ENCODE data around the gene DDX6.
"Not testable (repeated sequence)": the region's sequence is repeated elsewhere in the genome, so short reads cannot be mapped to it uniquely, and the experiment has no call there.

DDX6 gene

DNA sequence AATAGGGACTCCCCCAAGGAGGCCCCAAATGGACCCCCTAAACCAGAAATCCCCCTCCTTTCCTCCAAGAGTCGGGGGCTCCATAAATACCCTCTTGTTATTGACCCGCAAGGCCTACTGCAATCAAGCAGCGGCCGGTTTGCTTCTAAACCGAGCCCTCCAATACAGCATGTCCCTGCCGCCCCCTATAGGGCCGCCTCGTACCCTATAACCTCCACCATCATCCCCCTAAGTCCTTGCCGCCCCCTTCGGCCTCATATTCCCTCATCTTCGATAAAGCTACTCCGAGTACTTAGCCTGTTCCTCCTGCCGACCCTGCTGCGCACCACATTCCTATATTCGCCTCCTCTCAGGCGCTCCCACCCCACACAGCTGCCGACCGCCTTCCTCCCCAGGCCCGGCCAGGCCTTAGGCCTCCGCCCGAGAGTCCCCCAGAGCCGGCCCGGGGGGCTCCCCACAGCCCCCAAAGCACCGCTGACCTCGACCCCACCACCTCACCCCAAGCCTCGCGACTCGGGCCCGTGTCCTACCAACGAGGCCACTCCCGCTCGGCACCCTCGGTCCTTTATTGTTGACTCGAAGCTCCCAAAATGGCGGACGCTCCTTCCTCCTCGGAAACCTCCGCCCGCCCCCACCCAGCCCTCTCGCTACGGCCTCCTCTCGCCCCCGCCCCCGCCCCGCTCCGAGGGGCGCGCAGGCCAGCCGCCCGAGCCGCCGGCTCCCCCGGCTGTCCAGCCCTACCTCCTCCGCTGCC is 430 bp downstream of the DDX6 start:
- DNase-seq (ENCODE audit: low read depth in 2 of 2): peak; percentile 14 to 18

DNA sequence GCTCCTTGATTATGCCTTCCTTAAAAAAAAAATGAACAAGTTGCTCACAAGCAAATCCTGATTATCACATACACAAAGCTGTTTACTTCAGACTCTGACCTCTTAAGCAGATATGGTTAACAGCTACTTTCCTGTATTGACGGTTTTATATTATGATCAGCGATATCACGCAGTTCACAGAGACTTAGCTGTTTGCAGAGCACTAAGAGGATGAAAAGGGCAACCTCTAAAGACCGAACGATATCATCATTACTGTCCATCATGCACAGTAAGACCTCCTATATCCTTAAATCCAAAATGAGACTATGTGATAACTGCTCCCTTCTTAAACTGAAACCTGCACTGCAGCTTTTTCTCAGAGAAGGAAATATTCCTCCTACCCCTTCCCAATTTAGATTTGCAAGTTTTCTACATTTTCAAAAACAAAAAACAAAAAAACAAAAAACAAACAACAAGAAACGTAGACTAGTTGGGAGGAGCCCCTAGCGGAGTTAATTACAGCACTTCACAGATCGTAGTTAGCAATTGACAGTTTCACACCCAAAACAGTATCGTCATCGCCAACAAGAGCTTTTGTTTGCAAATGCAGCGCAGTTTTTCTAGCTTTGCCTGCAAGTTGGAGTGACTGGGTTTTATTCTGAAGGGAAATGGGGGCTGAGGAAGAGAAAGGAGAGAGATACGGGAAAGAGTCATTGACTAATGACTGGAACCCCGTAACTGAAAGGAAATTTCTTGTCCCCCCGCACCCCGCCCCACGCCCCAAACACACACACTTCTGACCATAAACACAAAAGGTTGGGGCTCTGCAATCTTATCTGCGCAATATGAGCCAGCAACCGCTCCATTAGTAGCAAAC is 1.2 kb downstream of the DDX6 start:
- DNase-seq (ENCODE audit: low read depth in 2 of 2): no peak

DNA sequence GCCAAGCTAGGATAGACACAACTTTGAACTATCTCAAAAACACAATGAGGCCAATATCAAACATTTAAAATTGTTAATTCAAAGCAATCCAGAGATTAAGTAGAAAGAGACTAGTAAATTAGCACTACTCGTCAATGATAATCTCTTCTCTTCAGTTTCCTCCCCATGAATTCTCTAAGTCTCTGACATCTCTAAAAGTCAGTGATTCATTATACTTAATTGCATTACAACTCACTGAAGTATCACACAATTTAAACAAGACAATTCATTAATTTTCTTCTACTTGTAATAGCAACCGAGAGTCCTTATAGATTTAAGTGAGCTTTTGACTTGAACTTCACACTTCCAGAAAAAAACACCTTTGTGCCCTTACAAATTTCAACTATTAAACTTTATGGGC is 4.3 kb downstream of the DDX6 start:
- no peak for DNase-seq (ENCODE audit: low read depth in 2 of 2)

DNA sequence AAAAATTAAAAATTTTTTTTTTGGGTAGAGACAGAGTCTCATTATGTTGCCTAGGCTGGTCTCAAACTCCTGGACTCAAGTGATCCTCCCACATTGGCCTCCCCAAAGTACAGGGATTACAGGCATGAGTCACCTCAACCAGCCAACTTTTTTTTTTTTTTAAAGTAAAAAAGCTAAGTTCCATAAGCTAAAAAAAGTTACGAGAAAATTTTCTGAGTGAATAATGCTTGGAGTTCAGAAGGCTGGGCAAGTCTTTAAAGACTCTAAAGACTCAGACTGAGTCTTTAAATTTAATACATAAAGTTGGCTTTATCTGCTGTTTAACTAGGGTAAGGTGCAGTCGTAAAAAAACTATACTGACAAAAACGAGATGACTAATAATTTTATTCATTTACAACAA is 5.6 kb downstream of the DDX6 start:
- DNase-seq (ENCODE audit: low read depth in 2 of 2): no peak

DNA sequence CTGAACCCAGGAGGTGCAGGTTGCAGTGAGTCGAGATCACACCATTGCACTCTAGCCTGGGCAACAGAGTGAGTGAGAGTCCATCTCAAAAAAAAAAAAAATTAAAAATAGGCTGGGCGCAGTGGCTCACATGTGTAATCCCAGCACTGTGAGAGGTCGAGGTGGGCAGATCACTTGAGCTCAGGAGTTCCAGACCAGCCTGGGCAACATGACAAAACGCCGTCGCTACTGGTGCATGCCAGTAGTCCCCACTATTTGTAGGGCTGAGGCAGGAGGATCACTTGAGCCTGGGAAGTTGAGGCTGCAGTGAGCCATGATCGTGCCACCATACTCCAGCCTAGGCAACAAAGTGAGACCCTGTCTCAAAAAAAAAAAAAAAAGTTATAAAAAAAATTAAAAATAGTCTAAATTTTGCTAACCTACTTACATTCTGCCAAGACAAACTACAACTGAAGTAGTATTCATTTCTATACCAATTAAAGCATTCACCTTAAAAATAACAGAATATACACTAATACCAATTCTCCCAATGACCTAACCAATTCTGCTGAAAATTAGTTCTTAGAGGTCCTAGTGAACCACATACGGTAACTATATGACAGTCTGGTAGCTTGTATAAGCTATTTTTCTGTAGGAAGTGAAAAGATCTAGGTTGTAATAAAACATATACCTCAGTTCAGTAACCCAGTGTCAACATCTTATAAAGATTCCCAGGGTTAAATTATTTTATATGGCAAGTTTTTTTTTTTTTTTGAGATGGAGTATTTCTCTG is 7.1 kb downstream of the DDX6 start:
- no peak for DNase-seq (ENCODE audit: low read depth in 2 of 2)

DNA sequence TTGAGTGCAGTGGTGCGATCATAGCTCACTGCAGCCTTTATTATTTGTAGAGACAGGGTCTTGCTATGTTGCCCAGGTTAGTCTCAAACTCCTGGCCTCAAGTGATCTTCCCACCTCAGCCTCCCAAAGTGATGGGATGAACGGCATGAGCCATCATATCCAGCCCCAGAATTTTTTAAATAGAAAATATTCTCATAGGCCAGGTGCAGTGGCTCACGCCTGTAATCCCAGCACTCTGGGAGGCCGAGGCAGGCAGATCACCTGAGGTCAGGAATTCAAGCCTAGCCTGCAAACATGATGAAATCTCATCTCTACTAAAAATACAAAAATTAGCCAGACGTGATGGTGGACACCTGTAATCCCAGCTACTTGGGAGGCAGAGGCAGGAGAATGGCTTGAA is 7.6 kb downstream of the DDX6 start:
- not testable (repeated sequence) for DNase-seq (ENCODE audit: low read depth in 2 of 2)

DNA sequence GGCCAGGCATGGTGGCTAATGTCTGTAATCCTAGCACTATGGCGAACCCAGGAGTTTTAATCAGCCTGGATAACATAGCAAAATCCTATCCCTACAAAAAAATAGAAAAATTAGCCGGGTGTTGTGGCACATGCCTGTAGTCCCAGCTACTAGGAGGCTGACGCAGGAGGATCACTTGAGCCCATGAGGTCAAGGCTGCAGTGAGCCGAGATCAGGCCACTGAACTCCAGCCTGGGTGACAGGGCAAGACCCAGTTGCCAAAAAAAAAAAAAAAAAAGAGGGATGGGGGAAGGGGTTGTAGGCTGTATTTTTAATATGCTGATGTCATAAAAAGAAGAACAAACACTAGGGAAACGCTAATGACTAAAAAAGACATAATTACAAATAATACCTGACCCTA is 12.1 kb downstream of the DDX6 start:
- DNase-seq (ENCODE audit: low read depth in 2 of 2): no peak

DNA sequence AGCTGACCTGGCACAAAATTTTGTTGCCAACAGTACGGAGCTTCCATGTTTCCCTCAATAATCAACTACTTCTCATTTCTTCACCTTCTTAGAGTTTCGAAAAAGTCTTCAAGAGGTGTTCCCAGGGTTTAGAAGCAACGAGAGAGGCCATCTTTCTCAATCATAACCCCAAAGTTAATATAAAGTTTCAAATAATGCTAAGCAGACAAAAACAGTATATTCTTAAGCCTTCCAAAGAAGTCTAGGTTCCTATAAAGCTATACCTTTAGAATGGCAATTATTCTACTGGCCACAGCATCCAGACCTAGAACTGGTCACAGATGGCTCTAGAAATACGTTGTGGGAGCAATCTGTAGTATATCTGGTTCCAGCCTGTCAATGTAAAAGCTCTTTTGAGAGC is 16.9 kb downstream of the DDX6 start:
- DNase-seq (ENCODE audit: low read depth in 2 of 2): no peak

DNA sequence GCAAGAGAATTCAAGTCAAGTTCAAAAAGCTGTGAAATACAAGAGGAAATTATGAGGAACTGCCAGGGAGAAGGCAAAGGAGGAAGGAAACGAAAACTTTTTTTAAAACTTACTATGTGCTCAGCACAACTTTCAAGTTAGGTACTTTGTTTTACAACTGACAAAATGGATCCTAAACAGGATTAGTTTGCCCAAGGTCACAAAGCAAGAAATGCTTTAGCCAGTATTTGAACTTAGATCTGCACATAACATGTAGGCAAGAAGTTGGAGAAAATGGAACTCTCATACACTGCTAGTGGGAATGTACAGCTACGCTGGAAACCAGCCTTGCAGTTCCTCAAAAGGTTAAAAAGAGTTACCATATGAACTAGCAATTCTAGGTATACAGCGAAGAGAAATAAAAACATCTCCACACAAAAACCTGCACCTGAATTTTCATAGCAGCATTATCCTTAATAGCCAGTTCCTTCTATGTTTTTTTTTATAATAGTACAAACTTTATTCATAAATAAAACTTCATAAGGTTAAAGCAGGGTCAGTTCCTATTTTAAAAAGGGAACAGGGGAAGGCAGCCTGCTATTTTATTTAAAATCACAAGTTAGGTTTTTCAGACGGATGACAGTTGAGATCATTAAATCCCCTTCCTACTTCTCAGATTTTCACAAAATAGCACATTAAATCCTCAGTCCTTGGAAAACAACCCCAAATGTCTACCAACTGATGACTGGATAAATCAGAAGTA is 19.2 kb downstream of the DDX6 start:
- no peak for DNase-seq (ENCODE audit: low read depth in 2 of 2)

DNA sequence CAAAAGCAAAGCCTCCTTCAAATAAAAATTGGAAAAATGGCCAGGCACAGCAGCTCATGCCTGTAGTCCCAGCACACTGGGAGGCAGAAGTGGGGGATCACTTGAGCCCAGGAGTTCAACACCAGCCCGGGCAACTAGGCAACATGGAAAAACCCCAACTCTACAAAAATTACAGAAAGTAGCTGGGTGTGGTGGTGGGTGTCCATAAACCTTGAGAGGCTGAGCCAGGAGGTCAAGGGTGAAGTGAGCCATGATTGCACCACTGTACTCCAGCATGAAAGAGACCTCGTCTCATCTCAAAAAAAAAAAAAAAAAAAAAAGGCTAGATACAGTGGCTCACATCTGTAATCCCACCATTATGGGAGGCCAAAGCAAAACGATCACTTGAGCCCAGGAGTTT is 22.3 kb downstream of the DDX6 start:
- no peak for DNase-seq (ENCODE audit: low read depth in 2 of 2)

DNA sequence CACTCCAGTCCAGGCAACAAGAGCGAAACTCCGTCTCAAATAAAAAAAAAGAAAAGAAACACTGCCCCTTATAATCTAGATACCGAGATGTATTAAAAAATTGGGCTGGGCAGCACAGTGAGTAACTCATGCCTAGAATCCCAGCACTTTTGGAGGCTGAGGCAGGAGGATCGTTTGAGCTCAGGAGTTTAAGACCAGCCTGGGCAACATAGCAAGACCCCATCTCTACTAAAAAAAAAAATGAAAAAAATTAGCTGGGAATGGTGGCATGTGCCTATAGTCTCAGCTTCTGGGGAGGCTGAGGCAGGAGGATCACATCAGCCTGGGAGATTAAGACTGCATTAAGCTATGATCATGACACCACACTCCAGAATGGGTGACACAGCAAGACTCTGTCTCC is 24.9 kb downstream of the DDX6 start:
- DNase-seq (ENCODE audit: low read depth in 2 of 2): no peak

DNA sequence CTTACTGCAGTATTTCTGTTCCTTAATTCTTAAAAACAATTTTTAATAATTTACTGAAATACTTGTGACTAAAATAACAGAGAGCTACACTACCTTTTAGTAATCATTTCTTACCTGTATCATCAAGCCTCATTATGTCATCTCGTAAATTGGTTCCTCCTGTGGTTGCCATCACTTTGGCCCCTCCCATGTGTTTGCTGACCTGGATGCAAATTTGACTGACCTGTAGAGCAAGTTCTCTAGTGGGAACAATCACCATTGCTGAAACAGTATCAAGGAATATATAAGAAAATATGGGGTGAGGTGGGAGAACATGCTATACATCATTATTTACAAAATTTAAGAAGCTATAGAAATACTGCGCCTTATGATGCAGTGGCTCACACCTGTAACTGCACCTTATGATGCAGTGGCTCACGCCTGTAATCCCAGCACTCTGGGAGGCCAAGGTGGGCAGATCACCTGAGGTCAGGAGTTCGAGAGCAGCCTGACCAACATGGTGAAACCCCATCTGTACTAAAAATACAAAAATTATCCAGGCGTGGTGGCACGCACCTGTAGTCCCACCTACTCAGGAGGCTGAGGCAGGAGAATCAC is 25.8 kb downstream of the DDX6 start:
- not testable (repeated sequence) for DNase-seq (ENCODE audit: low read depth in 2 of 2)

DNA sequence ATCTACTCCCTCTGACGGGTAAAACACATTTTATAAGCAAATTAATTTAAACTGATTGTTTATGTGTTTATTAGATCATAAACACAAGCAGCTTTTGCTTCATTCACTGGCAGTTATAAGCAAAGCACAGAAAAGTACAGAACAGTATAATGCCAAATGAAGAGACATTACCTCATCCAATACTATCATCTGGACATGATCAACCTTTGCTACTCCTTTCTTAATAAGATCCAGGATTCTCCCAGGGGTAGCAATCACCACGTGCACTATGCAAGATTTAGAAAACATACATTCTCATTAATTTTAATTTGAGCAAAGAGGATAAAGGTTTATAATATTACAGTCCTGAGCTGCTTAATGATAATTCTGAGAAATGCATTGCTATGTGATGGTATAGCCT is 27.9 kb downstream of the DDX6 start:
- no peak for DNase-seq (ENCODE audit: low read depth in 2 of 2)

DNA sequence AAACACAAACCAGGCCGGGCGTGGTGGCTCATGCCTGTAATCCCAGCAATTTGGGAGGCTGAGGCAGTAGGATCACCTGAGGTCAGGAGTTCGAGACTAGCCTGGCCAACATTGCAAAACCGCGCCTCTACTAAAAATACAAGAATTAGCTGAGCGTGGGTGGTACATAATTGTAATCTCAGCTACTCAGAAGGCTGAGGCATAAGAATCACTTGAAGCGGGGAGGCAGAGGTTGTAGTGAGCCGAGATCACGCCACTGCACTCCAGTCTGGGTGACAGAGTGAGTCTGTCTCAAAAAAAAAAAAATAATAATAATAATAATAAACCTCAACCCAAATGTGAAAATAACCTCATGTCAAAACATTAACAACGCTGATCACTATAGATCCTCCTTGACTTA is 29.0 kb downstream of the DDX6 start:
- not testable (repeated sequence) for DNase-seq (ENCODE audit: low read depth in 2 of 2)

DNA sequence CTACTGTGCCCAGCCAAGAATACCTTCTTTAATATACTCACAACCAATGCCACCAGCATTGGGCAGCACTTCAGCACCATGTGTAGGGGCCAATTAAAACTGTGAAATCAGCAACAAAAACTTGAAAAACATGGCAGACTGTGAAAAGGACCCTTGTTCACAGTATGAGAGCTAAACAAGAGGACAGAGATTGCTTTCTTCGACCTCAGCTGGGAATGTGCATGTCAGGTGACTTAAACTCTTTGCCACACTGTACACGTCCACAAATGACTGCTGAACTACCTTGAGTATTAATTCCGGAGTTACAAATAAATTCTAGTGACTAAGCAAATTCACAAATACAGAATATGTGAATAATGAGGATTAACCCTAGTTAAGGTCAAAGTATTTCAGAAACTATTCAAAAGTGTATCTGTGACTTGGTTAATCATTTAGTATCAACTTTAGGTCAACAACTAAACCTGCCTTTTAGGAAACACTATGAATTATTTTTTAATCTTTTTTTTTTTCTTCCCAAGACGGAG is 33.0 kb downstream of the DDX6 start:
- DNase-seq (ENCODE audit: low read depth in 2 of 2): no peak

DNA sequence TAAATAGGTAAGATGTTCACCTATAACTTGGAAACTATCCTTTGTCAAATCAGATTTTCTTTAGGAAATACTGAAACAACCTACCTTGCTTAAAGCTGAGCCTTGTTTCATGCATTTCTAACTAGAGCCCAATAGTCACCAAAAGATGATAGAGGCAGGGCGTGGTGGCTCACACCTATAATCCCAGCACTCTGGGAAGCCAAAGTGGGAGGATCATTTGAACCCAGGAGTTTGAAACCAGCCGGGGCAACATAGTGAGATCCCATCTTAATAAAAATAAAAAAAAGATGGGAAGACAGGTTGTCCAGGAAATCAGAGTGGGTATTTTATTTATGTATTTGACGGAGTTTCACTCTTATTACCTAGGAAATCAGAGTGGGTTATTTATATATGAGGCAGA is 38.3 kb downstream of the DDX6 start:
- DNase-seq (ENCODE audit: low read depth in 2 of 2): no peak

DNA sequence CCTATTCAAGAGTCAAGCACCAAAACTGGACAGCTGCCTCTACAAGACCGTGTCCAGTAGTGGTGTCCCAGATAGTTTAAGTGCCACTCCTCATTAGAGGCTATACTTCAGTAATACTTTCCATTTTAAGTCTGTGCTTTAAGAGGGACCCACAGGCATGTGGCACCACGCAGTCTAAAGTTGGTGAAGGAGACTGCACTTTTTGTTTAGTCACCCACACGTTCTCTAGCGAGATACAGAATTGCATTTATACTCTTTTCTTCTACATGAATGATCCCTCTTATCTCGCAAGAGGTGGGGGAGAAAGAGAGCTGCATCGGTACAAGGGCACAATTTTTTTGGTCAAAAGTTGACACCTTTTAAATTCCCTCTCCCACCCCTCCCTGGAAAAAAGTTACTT is 41.5 kb downstream of the DDX6 start:
- DNase-seq (ENCODE audit: low read depth in 2 of 2): no peak

DNA sequence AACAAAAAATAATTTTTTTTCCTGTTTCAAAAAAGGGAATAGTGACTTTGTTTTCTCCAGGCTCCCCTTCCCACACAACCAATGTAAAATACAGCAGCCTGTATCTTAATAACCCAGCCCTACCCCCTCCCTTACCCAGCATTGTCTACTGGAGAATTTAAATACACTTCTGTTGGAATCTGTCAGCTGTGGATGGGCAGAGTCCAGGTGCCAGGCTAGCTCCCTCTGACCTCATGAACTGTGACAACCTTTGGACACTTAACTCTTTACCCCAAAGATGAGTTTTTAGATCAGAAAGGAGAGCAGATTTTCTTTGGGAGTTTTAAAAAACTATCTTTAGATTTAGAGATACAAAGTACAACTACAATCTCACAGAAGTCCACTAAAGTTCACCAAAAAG is 42.9 kb downstream of the DDX6 start:
- no peak for DNase-seq (ENCODE audit: low read depth in 2 of 2)

DNA sequence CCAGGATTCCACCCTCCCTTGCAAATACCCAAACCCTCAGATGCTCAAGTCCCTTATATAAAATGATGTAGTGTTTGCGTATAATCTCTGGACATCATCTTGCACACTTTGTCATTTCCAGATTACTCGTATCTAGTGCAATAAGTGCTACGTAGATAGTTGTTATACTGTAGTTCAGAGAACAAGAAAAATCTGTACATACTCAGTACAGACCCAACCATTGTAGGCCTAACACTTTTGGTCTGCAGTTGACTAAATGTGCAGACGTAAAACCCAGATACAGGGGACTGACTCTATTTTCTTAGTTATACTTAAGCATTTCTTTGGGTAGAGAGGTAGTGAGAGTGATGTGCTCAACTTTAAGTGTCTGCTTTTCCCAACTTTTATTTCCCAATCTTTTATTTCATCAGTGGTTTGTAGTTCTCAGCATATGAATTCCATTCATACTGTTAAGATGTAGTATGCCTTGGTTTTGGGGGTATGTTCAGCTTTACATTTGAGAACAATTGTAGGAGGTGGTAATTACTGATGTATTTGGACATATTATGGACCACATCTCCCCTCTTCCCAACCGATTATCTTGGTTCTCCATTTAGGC is 43.9 kb downstream of the DDX6 start:
- DNase-seq (ENCODE audit: low read depth in 2 of 2): no peak

DNA sequence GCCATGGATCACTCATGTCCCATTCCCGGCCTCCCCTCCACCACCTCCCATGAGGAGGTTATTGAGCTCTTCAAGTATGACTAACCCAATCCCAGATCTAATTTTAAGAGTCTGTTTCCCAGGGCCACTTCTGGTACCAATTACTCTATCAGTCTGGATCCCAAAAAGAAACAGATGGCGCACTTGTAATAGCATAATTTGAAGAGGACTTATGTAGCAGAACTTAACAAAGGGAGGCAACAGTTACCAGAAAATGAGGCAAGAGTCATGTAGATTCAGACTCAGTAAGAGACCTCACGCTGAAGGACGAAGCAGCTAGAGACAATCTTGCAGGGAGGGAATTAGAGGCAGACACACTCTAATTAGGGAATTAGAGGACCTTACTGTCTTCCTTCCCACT is 46.9 kb downstream of the DDX6 start:
- no peak for DNase-seq (ENCODE audit: low read depth in 2 of 2)

DNA sequence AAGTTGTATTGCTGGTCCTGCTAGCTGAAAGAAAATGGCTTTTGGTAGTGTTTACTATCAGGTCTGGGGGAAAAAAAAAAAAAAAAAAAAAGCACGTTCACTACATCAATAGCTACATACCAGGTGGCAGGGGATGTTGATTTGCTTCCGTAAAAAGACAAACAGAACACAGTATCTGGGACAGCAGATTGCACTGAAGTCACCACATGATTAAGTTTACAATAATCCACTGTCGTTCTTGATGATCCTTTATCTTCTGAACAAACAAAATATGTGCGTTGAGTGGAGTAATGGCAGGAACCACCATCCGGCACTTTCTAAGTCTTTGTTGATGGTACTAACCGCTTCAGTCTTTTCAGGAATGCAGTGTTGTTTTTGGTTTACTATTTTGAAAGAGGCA is 48.7 kb downstream of the DDX6 start:
- DNase-seq (ENCODE audit: low read depth in 2 of 2): no peak

All from activated CD8-positive, alpha-beta memory T cell treated with anti-CD3 and anti-CD28 coated beads for 4 hours (primary cell).